ENCODE results near the gene KPNA6.

DNA sequence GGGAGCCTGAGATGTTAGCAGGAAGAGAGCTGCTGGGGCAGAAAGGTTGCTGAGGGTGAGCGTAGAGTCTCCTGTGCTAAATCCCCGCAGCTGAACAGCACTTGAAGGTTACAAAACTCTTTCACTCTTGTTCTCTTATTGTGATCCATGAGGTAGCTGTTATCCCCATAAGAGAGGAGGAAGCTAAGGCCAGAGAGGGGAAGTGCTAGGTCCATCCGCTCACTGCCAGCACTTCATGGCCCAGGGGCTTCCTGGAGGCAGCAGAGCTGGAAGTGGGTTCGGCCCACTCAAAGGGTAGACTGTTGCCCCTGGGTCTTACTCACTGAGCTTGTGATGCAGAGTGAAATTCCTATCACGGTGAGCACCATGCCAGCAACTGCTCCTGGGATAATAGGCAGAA lies 108.7 kb downstream of the KPNA6 start:
- TF ChIP-seq, protein P1, sequence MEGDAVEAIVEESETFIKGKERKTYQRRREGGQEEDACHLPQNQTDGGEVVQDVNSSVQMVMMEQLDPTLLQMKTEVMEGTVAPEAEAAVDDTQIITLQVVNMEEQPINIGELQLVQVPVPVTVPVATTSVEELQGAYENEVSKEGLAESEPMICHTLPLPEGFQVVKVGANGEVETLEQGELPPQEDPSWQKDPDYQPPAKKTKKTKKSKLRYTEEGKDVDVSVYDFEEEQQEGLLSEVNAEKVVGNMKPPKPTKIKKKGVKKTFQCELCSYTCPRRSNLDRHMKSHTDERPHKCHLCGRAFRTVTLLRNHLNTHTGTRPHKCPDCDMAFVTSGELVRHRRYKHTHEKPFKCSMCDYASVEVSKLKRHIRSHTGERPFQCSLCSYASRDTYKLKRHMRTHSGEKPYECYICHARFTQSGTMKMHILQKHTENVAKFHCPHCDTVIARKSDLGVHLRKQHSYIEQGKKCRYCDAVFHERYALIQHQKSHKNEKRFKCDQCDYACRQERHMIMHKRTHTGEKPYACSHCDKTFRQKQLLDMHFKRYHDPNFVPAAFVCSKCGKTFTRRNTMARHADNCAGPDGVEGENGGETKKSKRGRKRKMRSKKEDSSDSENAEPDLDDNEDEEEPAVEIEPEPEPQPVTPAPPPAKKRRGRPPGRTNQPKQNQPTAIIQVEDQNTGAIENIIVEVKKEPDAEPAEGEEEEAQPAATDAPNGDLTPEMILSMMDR (conservative IDR thresholded peaks at IDR 0.05; ENCODE audit: low read length) = no peak
- TF ChIP-seq EZH2phosphoT487 (IDR thresholded peaks at IDR 0.05; ENCODE audit: borderline replicate concordance, low read depth, low read length) = no peak
